ENCODE results near the gene STK11.
A peak's percentile ranks its signal among the peaks of the same experiment; 100 is the strongest.
"Not testable (repeated sequence)": the region's sequence is repeated elsewhere in the genome, so short reads cannot be mapped to it uniquely, and the experiment has no call there.

STK11 gene

GRCh38 chr19:1244693-1245451 is 39.3 kb downstream of the STK11 start:
- Histone ChIP-seq H3K27me3 (ENCODE audit: insufficient read depth, poor library complexity, severe bottlenecking) (no peaks in the 10 kb centered on the region), H3K27ac (replicated peaks) (peak overlapping the region; percentile 35), H3K4me3 (replicated peaks; ENCODE audit: insufficient read depth, low read length) (peak overlapping the region; percentile 20)
- DNase-seq (ENCODE audit: low read depth in 1 of 2, low spot score in 1 of 2): no peak
- TF ChIP-seq GABPA (IDR thresholded peaks at IDR 0.05; ENCODE audit: low read depth) (no peak), SPI1 (IDR thresholded peaks at IDR 0.05; ENCODE audit: borderline replicate concordance, low read depth) (no peak), POLR2AphosphoS5 (IDR thresholded peaks at IDR 0.05; ENCODE audit: low read depth) (no peak), REST (IDR thresholded peaks at IDR 0.05; ENCODE audit: insufficient replicate concordance, low read depth) (no peak)
- TF ChIP-seq, protein P1, sequence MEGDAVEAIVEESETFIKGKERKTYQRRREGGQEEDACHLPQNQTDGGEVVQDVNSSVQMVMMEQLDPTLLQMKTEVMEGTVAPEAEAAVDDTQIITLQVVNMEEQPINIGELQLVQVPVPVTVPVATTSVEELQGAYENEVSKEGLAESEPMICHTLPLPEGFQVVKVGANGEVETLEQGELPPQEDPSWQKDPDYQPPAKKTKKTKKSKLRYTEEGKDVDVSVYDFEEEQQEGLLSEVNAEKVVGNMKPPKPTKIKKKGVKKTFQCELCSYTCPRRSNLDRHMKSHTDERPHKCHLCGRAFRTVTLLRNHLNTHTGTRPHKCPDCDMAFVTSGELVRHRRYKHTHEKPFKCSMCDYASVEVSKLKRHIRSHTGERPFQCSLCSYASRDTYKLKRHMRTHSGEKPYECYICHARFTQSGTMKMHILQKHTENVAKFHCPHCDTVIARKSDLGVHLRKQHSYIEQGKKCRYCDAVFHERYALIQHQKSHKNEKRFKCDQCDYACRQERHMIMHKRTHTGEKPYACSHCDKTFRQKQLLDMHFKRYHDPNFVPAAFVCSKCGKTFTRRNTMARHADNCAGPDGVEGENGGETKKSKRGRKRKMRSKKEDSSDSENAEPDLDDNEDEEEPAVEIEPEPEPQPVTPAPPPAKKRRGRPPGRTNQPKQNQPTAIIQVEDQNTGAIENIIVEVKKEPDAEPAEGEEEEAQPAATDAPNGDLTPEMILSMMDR (IDR thresholded peaks at IDR 0.05; ENCODE audit: insufficient read depth, low read length): no peak

DNA sequence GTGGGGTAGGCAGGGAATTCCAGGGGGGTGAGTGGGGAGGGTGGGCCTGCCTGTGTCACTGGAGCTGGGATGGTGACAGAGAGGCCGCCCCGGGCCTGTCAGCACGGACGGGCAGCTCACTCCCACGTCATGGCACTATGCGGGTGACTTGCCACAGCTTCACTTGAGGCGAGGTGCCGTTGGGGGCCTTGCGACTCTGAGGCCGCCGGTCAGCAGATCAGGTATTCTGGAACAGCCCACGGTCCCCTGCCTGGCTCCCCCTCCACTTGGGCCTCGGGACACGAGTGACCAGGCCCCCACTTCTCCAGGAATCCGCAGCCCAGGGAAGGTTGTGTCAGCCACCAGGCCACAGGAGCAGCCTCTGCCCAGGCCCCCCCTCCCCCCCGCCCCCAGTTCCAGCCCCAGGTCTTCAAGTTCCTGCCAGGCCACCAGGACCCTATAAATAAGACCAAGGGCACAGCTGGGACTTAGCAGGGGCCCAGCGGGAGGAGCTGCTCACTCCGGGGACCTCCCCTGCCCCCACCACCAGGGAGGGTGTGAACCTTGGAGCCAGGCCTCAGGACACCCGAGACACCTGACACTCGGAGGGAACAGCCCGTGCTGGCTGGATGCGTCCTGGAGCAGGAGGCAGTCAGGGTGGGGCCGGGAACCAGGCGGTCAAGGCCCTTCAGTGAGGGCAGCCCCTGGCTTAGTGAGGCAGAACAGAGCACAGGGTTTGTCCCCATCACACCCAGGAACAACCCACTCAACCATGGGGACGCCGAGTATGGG is 40.1 kb downstream of the STK11 start:
- no peak for DNase-seq (ENCODE audit: low read depth in 1 of 2, low spot score in 1 of 2)
- Histone ChIP-seq H3K27me3 (ENCODE audit: insufficient read depth, poor library complexity, severe bottlenecking) (no peaks in the 10 kb centered on the region), H3K27ac (replicated peaks) (no peak overlapping the region), H3K4me3 (replicated peaks; ENCODE audit: insufficient read depth, low read length) (no peak overlapping the region)
- TF ChIP-seq POLR2AphosphoS5 (IDR thresholded peaks at IDR 0.05; ENCODE audit: low read depth) (peak; percentile 45), REST (IDR thresholded peaks at IDR 0.05; ENCODE audit: insufficient replicate concordance, low read depth) (no peak)

GRCh38 chr19:1246265-1247087 is 40.9 kb downstream of the STK11 start:
- not testable (repeated sequence) for H3K27ac ChIP-seq (replicated peaks)
- peak; percentile 9; the same call in 1 of the 2 replicates for TF ChIP-seq POLR2AphosphoS5 (IDR thresholded peaks at IDR 0.05; ENCODE audit: low read depth)

DNA sequence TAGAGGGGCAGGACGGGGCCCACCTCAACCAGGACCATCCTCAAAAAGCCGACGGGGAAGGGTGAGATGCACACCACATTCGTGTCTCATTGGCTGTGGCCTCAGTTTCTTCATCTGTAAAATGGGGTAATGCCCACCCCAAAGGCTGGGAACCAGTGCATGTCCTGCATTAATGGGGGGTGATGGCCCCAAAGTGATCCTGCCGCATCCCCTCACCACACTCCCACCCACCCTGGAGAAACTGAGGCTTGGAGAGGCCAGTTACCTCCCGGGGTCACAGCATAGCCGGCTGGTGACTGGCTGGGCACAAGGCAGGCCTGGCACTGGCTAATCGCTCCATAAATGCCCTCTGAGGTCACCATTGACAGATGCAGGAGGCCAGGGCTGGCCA is 42.2 kb downstream of the STK11 start:
- TF ChIP-seq POLR2AphosphoS5 (IDR thresholded peaks at IDR 0.05; ENCODE audit: low read depth): no peak
- TF ChIP-seq, protein P1 (IDR thresholded peaks at IDR 0.05; ENCODE audit: insufficient read depth, low read length): no peak
- TF ChIP-seq GABPA (IDR thresholded peaks at IDR 0.05; ENCODE audit: low read depth): no peak
- TF ChIP-seq REST (IDR thresholded peaks at IDR 0.05; ENCODE audit: insufficient replicate concordance, low read depth): no peak
- TF ChIP-seq SPI1 (IDR thresholded peaks at IDR 0.05; ENCODE audit: borderline replicate concordance, low read depth): no peak
- H3K27ac ChIP-seq (replicated peaks): peak overlapping the region; percentile 84
- H3K27me3 ChIP-seq (ENCODE audit: insufficient read depth, poor library complexity, severe bottlenecking): no peaks in the 10 kb centered on the region
- peak overlapping the region; percentile 61 for H3K4me3 ChIP-seq (replicated peaks; ENCODE audit: insufficient read depth, low read length)
- no peak for DNase-seq (ENCODE audit: low read depth in 1 of 2, low spot score in 1 of 2)

More at GRCh38 chr19:1246265-1247087, 40.9 kb downstream of the STK11 start:
- not testable (repeated sequence) for H3K4me3 ChIP-seq (replicated peaks; ENCODE audit: insufficient read depth, low read length); DNase-seq (ENCODE audit: low read depth in 1 of 2, low spot score in 1 of 2); H3K27me3 ChIP-seq (ENCODE audit: insufficient read depth, poor library complexity, severe bottlenecking)

All from HL-60 (cell line).